Measurements from ENCODE around the gene CFL1. TPM values are rescaled to one million over a fixed set of nuclear protein-coding genes. Genes with fewer than 3 reads are reported as not detected.
A peak's percentile ranks its signal among the peaks of the same experiment; 100 is the strongest.

Gene CFL1
- total and polyA plus RNA-seq, 2 of the 8 experiments (the other 6 are each of a cell fraction or from before 2014, with no cell fraction given): 1,252 to 1,365 TPM

GRCh38 chr11:65833297-65834030 lies 24.5 kb downstream of the CFL1 start, which contains the start of gene SNX32 (continued):
- TF ChIP-seq SP2 (IDR thresholded peaks at IDR 0.05; ENCODE audit: low read length) (peak; percentile 89), KDM4A (IDR thresholded peaks at IDR 0.05; ENCODE audit: low read depth, low read length, severe bottlenecking) (peak; percentile 88), PHF8 (conservative IDR thresholded peaks at IDR 0.05; ENCODE audit: low read depth, low read length) (peak; percentile 72), SP4 (IDR thresholded peaks at IDR 0.05; ENCODE audit: low read length) (peak; percentile 94; the same call in 1 of the 2 replicates), USF2 (IDR thresholded peaks at IDR 0.05; ENCODE audit: low read length) (peak; percentile 60; the same call in 1 of the 2 replicates), BACH1 (IDR thresholded peaks at IDR 0.05; ENCODE audit: low read length) (peak; percentile 15; the same call in 1 of the 2 replicates), SP1 (IDR thresholded peaks at IDR 0.05; ENCODE audit: low read depth, low read length) (peak; percentile 99), CREB1 (IDR thresholded peaks at IDR 0.05) (peak; percentile 81), SIN3A (conservative IDR thresholded peaks at IDR 0.05 in 1 of 2, IDR thresholded peaks at IDR 0.05 in 1 of 2; ENCODE audit: low read depth in 1 of 2, low read length in 2 of 2) (peak in 1 of 2 experiments; percentile 21; a peak in 2 of 4 replicates), POLR2AphosphoS5 (IDR thresholded peaks at IDR 0.05; ENCODE audit: low read depth, low read length) (peak; percentile 15; the same call in 1 of the 2 replicates), MAX (IDR thresholded peaks at IDR 0.05) (peak; percentile 97), CHD2 (IDR thresholded peaks at IDR 0.05; ENCODE audit: low read length) (peak; percentile 92)

Data from H1 (cell line).